ENCODE measurements around the gene SLAMF6.
"Not testable (repeated sequence)": the region's sequence is repeated elsewhere in the genome, so short reads cannot be mapped to it uniquely, and the experiment has no call there.

SLAMF6 gene

GRCh38 chr1:160504651-160505050, 18.4 kb downstream of the SLAMF6 start:
- no peak for DNase-seq (ENCODE audit: low spot score)

GRCh38 chr1:160503087-160503486, 20.0 kb downstream of the SLAMF6 start:
- no peak for DNase-seq (ENCODE audit: low spot score)

DNA sequence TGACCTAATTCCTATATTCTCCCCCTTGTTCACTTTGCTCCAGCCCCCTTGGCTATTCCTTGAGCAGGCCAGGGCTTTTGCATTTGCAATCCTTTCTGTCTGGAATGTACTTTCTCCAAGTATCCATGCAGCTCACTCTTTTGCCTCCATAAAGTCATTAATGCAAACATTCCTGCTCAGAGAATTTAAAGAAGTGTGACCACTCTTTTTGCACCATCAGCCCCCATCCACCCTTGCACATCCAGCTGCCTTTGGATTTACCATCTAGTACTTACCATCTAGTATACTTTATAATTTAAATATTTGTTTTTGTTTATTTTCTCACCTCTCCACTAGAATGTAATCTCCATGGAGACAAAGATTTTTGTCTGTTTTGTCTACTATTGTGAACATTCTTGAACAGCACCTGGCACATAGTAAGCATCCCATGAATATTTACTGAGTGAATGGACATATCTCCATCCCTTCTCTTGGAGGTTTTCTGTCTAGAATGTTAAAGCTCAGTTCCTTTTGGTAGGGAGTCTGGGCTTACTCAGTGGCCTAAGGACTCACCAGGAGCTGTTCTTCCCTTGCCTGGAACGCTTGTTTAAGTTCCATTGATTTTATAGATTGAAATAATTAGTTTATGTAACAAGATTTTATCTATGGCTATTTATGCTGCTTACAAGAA, 22.6 kb downstream of the SLAMF6 start:
- no peak for DNase-seq (ENCODE audit: low spot score)

DNA sequence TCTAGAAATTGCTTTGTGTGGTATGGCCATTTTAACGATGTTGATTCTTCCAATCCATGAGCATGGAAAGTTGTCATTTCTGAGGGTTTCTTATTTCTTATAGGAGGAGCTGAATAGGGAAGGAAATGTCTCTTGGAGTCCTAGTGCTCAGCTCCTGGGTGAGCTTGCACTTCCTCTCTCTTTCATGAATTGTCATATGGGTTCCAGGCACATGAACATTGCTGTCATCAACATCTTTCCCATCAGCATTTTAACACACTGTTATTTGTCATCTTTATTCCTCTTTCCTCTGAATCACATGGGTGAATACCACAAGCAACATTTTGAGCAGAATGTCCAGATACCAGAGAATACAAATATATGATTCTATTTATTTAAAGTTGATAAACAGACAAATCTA, 23.4 kb downstream of the SLAMF6 start:
- no peak for DNase-seq (ENCODE audit: low spot score)

DNA sequence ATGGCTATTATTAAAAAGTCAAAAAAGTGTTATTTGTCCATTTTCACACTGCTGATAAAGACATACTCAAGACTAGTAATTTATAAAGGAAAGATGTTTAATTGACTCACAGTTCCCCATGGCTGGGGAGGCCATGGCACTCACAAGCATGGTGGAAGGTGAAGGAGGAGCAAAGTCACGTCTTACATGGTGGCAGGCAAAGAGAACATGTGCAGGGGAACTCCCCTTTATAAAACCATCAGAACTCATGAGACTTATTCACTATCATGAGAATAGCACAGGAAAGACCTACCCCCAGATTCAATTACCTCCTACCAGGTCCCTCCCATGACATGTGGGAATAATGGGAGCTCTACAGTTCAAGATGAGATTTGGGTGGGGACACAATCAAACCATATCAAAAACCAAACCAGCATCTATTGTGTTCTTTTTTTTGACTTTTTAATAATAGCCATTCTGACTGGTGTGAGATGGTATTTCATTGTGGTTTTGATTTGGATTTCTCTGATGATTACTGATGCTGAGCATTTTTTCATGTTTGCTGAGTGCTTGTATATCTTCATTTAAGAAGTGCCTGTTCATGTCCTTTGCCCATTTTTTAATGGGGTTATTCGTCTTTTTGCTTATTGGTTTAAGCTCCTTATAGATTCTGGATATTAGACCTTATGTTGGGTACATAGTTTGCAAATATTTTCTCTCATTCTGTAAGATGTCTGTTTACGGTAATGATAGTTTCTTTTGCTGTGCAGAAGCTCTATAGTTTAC, 24.6 kb downstream of the SLAMF6 start:
- not testable (repeated sequence) for DNase-seq (ENCODE audit: low spot score)

DNA sequence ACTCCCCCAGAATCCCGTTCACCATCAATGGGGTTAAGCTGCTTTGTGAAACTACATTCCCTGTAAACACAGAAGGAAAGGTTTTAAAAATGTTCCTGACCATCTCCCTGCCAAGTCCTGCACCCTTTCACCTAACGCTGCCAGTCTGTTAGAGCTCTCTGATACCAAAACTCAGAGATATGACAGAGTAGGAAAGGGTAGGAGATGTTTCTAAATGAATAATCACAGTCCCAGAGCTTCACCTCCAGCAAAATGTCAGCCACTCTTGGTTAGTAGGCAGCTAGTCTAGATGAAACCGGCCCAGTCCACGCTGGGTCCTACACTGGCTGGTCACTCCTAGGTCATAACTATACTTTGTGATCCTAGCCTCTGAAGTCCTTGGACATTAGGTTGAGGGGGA, 26.7 kb downstream of the SLAMF6 start:
- no peak for DNase-seq (ENCODE audit: low spot score)

DNA sequence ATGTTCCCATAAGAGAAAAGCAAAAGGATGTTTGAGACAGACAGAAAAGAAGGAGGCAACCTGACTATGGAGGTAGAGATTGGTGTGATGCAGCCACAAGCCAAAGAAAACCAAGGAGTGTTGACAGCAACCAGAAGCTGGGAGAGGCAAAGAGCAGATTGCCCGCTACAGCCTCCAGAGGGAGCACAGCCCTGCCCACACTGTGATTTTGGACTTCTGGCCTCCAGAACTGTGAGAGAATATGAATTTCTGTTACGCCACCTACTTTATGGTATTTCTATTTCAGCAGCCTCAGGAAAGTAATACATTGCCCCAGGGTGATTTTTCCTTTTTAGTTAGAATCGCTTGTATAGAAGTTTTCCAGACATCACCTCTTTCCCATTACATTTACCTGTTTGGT, 28.4 kb downstream of the SLAMF6 start:
- DNase-seq (ENCODE audit: low spot score) = no peak

GRCh38 chr1:160492617-160493016, 30.4 kb downstream of the SLAMF6 start:
- DNase-seq (ENCODE audit: low spot score) = no peak

- no peak for DNase-seq (ENCODE audit: low spot score)
Observed at GRCh38 chr1:160491981-160492380, 31.1 kb downstream of the SLAMF6 start.

- DNase-seq (ENCODE audit: low spot score) = no peak
Observed at GRCh38 chr1:160491017-160491416, 32.0 kb downstream of the SLAMF6 start.

GRCh38 chr1:160489513-160490261, 33.4 kb downstream of the SLAMF6 start:
- DNase-seq (ENCODE audit: low spot score) = no peak

GRCh38 chr1:160488347-160489058, 34.6 kb downstream of the SLAMF6 start:
- no peak for DNase-seq (ENCODE audit: low spot score)

DNA sequence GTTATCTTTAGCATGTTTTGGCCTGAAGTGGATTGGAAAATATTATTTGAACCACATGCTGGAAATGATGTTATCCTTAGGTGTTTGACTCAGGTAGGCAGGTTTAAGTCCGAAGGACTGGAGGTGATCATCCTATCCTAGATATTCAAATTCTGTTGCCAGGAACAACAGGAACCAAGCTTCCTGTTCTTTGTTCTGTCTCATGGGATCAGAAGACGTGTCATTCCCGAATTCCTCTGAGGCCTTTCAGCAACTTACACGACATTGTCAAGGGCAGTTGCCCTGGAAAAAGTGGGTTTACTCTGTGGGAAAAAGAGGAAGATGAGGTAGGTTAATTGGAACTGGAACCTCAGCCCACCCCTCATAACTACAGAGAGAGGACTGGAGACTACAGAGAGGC, 36.6 kb downstream of the SLAMF6 start:
- DNase-seq (ENCODE audit: low spot score) = no peak

GRCh38 chr1:160483505-160484185, 39.4 kb downstream of the SLAMF6 start:
- DNase-seq (ENCODE audit: low spot score) = no peak

DNA sequence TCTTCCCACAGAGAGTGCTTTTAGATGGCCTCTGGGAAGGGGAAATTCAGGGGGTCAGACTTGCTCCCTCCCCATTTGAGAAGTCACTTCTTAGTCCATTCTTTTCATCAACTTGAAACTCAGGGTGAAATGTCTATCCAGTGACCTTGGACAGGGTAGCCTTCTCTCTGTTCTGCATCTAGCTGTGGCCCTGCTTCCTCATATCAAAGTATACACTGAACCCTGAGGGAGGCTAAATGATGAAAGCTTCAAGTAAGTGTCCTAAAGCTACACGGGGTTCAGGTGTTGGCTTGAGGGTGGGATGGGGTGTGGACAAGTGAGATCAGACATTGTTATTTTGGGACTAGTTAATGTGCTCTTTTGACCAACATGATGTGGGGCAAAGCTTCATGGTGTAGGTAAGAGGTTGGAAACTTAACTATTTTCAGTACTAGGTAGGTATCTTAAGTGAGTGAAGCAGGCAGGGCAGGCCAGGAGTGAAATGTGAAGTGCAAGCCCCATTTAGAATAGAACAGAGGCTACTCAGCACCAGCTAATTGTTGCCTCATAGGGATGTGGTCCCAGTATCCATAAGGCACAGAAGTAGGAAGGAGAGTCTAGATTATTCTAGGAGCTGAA, 41.0 kb downstream of the SLAMF6 start:
- DNase-seq (ENCODE audit: low spot score) = no peak

DNA sequence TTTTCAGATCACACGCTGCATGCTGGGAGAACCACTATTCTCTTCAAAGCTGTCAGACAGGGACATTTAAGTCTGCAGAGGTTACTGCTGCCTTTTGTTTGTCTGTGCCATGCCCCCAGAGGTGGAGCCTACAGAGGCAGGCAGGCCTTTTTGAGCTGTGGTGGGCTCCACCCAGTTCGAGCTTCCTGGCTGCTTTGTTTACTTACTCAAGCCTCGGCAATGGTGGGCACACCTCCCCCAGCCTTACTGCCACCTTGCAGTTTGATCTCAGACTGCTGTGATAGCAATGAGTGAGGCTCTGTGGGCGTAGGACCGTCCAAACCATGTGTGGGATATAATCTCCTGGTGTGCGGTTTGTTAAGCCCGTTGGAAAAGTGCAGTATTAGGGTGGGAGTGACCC, 42.3 kb downstream of the SLAMF6 start:
- not testable (repeated sequence) for DNase-seq (ENCODE audit: low spot score)

DNA sequence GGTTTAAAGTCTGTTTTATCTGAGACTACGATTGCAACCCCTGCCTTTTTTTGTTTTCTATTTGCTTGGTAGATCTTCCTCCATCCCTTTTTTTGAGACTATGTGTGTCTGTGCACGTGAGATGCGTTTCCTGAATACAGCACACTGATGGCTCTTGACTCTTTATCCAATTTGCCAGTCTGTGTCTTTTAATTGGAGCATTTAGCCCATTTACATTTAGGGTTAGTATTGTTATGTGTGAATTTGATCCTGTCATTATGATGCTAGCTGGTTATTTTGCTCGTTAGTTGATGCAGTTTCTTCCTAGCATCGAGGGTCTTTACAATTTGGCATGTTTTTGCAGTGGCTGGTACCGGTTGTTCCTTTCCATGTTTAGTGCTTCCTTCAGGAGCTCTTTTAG, 44.0 kb downstream of the SLAMF6 start:
- DNase-seq (ENCODE audit: low spot score) = not testable (repeated sequence)

- no peak for DNase-seq (ENCODE audit: low spot score)
Observed at GRCh38 chr1:160474392-160475242, 48.4 kb downstream of the SLAMF6 start.

DNA sequence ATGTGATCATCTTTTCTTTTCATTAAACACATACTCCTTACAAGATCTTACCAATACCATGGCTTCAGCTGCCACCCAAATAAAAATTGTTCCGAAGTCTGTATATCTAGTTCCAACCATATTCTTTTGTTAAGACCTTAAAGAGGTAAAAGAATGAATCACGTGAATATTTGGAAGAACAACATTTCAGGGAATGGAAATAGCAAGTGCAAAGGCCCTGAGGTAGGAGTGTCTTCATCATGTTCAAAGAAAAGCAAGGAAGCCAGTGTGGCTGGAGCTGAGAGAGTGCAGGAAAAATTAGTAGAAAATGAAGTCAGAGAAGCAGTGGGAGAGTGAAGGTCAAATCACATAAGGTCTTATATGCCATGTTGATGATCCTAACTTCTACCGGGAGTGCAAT, 50.9 kb downstream of the SLAMF6 start:
- no peak for DNase-seq (ENCODE audit: low spot score)

- DNase-seq (ENCODE audit: low spot score) = no peak
Observed at GRCh38 chr1:160471253-160471652, 51.8 kb downstream of the SLAMF6 start.
